PFSK-1 (cell line): ENCODE measurements around the gene DNAH5.

ENCODE experiments used
- FOXP2 ChIP-seq: optimal IDR thresholded peaks from 2 replicates; pipeline ENCODE3; 2011; ENCODE audit warnings: borderline replicate concordance, control low read depth, inconsistent platforms; ENCODE audit not compliant: insufficient read depth; ENCODE audit errors: extremely low read length, extremely low read depth
- POLR2AphosphoS5 ChIP-seq: IDR thresholded peaks from 2 replicates; pipeline ENCODE4 v1.6.1; 2012; ENCODE audit warnings: low read depth, mild to moderate bottlenecking, control low read depth, low read length, moderate library complexity
- REST ChIP-seq, 2 experiments: IDR thresholded peaks; 2 replicates each; pipeline versions ENCODE4 v1.6.1 to v1.8.0; 2011 to 2012; ENCODE audit warnings: low read depth in 2 of 2, low read length in 2 of 2, control low read depth in 1 of 2, inconsistent platforms in 1 of 2, mild to moderate bottlenecking in 1 of 2, moderate library complexity in 1 of 2; ENCODE audit not compliant: insufficient read depth in 1 of 2
- SIN3A ChIP-seq: IDR thresholded peaks from 2 replicates; pipeline ENCODE4 v1.6.1; 2012; ENCODE audit warnings: mild to moderate bottlenecking, low read length, moderate library complexity, borderline replicate concordance; ENCODE audit not compliant: insufficient read depth
- TAF1 ChIP-seq: IDR thresholded peaks from 2 replicates; pipeline ENCODE4 v1.6.1; 2012; ENCODE audit warnings: low read length, control low read depth, borderline replicate concordance; ENCODE audit not compliant: insufficient read depth

DNAH5 gene

DNA sequence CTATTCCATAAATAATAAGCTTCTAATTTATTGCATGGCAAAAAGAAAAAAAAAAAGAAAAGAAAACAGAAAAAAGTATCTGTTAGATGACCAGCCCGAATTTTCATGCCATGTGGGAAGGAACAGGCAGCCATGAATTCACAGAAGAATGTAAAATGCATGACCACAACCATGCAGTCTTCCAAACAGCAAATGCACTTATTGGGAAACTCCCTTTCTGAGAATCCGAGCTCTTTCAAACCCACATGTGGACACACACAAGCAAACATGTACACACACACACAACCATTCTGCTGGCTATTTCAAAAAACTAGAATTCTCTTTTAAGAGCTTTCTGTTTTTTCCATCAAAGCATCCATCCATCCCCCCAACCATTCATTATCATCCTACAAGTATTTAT is 236.1 kb downstream of the DNAH5 start:
- no peak for TF ChIP-seq POLR2AphosphoS5

- TF ChIP-seq SIN3A (no peak), FOXP2 (no peak), TAF1 (no peak), REST (IDR thresholded peaks at IDR 0.05; ENCODE audit: insufficient read depth in 1 of 2, low read depth in 2 of 2, low read length in 2 of 2) (no peak), POLR2AphosphoS5 (no peak)
Observed at GRCh38 chr5:13704396-13704795, 240.1 kb downstream of the DNAH5 start.

- TF ChIP-seq TAF1 (no peak), POLR2AphosphoS5 (no peak), REST (IDR thresholded peaks at IDR 0.05; ENCODE audit: insufficient read depth in 1 of 2, low read depth in 2 of 2, low read length in 2 of 2) (no peak), SIN3A (no peak), FOXP2 (no peak)
Observed at GRCh38 chr5:13700626-13701025, 243.9 kb downstream of the DNAH5 start.

DNA sequence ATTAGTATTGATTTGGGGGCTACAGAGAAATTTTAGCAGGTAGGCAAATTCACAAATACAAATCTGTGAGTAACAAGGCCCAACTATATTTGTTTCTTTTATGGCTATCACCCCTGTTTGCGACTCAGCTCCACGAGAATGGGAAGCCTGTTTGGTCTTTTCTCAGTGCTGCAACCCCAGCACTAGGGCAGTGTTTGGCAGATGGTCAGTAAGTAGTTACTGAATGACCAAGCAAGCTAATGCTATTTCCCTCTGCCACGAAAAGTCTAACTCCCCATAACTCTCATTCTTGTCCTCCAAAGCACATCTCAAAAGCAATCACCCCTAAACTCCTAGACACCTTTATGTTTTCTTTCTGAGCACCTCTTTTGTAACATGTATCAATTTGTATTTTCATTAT is 245.6 kb downstream of the DNAH5 start:
- no peak for TF ChIP-seq POLR2AphosphoS5
- no peak for TF ChIP-seq REST (IDR thresholded peaks at IDR 0.05; ENCODE audit: insufficient read depth in 1 of 2, low read depth in 2 of 2, low read length in 2 of 2)
- no peak for TF ChIP-seq FOXP2
- TF ChIP-seq SIN3A, result no peak
- no peak for TF ChIP-seq TAF1

DNA sequence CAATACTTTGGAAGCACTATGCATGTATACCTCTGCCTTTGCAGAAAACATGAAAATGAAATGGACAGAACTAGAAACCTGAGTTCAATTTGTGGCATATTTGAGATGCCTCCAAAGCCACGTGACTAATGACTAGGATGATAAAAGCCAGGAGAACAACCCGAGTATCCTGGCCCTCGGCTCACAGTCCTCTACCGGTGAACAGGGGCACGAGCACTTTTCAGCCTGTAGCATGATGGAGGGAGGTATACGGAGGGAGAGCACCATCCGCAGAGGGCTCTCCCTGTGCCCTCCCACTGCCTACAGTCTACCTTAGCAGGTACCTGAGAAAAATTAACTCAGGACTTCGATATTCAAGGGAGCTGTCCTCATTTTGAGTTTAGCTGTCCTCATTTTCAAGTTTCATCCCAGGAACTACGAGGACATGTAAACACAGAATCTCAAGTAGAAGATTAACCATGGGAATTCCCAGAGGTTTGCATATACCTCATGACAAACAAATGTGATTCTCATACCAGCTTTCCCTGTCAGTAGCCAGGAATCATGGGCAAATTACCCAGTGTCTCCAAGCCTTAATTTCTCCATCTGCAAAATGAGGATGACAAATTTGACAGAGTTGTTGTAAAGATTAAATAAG is 249.3 kb downstream of the DNAH5 start:
- TF ChIP-seq FOXP2 (no peak), REST (IDR thresholded peaks at IDR 0.05; ENCODE audit: insufficient read depth in 1 of 2, low read depth in 2 of 2, low read length in 2 of 2) (no peak), SIN3A (no peak)
